ENCODE data around the gene FBXL13. TPM values are rescaled to one million over a fixed set of nuclear protein-coding genes. Genes with fewer than 3 reads are reported as not detected.
"Not testable (repeated sequence)": the region's sequence is repeated elsewhere in the genome, so short reads cannot be mapped to it uniquely, and the experiment has no call there.

The FBXL13 gene
- total RNA-seq, 1 donor from 2014 or later = 4.0 TPM

DNA sequence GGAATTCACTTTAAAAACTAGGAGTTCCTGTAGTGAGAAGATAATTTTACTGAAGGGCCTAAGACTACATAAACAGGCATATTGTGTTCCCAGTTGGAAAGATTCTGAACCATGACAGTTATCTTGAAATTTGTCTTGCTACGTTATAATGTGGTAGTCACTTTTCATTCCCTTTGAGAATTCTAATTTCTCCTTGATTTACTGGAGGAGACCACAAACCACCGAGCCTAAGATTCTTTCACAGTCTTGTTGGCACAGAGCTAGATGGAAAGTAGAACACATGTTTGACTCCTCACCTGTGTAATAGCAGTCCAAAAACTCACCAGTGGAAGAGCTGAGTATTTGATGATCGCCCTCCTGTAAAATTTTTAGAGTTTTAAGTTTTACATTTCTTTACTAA, 5.2 kb upstream of the FBXL13 start:
- no peak for DNase-seq (ENCODE audit: low spot score)

- not testable (repeated sequence) for DNase-seq (ENCODE audit: low spot score)
These were observed 3.6 kb upstream of the FBXL13 start for GRCh38 chr7:103078226-103078625.

DNA sequence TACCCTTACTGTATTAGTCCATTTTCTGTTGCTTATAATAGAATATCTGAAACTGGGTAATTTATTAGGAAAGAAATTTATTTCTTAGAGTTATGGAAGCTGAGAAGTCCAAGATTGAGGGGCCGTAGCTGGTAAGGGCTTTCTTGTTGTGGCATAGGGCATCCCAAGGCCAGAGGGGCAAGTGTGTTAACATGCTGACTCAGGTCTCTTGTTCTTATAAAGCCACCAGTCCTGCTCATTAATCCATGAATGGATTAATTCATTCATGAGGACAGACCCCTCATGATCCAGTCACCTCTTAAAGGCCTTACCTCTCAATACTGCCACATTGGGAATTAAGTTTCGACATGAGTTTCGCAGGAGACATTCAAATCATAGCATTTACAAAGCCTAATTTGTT, 2.7 kb upstream of the FBXL13 start:
- no peak for DNase-seq (ENCODE audit: low spot score)

GRCh38 chr7:103076764-103077163, 2.2 kb upstream of the FBXL13 start:
- no peak for DNase-seq (ENCODE audit: low spot score)

- peak; percentile 69 for DNase-seq (ENCODE audit: low spot score)
These were observed 832 bp upstream of the FBXL13 start for GRCh38 chr7:103075337-103075918.

DNA sequence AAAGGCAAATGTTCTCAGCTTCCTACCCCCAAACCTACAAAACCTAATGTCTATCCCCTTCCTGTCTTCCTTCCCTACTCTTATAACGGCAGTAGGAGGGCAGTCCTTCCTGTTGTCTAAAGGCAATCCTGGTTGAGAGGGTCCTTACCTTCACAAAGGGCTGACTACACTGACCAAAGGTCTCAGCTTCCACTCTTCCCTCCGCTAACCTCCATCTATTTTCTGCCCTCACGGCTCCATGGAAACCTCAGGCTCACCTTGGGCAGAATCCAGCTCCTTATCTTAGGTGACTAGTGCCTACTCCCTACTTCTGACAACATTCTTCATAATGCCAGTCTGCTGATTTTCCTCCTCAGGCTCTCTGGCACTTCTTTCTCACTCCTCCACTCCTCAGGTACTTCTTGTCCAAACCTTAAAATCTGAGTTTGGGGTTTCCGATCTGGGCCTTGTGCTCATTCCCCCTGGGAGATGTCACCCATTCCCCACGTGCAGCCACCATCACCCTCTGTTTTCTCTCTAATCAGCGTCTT, 542 bp downstream of the FBXL13 start:
- DNase-seq (ENCODE audit: low spot score) = no peak

DNA sequence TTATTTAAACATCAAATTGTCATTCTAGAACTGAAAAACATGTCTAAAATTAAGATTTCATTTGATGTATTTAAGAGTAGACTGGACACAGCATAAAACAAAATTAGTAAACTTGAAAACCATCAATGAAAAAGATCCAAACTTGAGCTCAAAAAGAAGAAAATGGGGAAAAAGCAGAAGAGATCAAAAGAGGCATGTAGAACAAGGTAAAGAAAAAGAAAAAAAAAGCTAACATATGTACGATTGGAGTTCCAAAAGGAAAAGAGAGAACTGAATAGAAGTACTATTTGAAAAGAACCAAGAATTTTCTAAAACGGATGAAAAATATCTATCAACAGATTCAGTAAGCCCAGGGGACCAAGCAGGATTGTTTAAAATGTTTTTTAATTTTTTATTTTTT, 3.6 kb downstream of the FBXL13 start:
- no peak for DNase-seq (ENCODE audit: low spot score)

- DNase-seq (ENCODE audit: low spot score) = no peak
These were observed 5.9 kb downstream of the FBXL13 start for GRCh38 chr7:103068414-103069403.

DNA sequence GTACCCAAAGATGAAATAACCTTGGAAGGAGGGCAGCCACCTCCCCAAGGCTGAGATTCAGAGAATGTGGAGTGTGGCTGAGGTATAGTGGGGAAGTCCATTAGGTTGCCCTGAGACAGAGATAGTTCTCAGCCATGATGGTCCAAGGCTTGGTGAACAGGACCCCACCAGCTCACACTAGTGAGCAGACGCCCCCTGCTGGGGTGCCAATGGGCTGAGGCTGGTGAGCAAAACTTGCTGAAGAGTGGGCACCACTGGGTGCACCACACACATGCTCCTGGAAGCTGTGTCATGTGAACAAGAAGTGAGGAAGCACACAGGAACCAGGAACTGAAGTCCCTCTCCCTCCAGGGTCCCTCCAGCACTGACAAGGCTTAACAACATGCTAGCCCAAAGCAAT, 8.9 kb downstream of the FBXL13 start:
- no peak for DNase-seq (ENCODE audit: low spot score)

DNA sequence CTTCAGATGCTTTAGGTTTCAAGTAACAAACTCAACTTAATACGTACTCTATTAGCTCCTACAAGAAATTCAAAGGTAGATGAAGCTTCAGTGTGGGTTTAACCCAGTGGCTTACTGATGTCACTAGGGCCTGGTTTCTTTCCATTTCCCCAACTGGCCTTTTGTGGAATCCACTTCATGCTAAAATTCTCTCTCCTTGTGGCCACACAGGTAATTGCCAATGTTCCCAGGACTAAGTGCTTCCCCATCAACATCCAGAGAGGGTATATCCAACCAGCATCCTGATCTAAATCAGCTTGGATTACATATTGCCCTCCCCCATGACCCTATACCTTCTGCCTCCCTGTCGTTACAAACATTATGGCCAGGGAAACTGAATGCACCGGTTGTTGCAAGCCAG, 10.7 kb downstream of the FBXL13 start:
- DNase-seq (ENCODE audit: low spot score) = no peak

- no peak for DNase-seq (ENCODE audit: low spot score)
These were observed 15.1 kb downstream of the FBXL13 start for GRCh38 chr7:103059471-103059870.

DNA sequence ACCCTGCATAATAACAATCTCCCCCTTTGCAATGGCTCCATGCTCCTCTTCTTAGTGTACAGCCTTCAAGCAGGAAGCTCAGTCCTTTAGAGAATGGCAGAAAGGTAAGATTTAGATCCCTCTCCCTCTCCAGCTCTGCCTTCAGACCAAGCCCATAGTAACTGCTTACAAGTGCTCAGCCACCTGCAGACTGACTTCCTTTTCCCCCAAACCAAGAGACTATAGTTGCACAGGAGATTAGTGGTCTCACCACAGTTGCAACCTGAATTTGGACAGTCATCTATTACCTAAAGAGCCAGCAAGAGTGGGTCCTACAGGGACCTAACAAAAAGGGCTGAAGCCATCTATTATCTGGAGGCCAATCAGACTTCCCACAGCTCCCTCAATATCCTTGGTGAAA, 16.5 kb downstream of the FBXL13 start:
- DNase-seq (ENCODE audit: low spot score) = no peak

DNA sequence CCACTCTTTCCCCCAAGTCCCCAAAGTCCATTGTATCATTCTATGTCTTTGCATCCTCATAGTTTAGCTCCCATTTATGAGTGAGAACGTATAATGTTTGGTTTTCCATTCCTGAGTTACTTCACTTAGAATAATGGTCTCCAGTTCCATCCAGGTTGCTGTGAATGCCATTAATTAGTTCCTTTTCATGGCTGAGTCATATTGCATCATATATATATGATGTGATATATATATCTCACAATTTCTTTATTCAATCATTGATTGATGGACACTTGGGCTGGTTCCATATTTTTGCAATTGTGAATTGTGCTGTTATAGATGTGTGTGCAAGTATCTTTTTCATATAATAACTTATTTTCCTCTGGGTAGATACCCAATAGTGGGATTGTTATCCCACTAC, 18.6 kb downstream of the FBXL13 start:
- not testable (repeated sequence) for DNase-seq (ENCODE audit: low spot score)

GRCh38 chr7:103051519-103051918, 23.1 kb downstream of the FBXL13 start:
- DNase-seq (ENCODE audit: low spot score) = no peak

DNA sequence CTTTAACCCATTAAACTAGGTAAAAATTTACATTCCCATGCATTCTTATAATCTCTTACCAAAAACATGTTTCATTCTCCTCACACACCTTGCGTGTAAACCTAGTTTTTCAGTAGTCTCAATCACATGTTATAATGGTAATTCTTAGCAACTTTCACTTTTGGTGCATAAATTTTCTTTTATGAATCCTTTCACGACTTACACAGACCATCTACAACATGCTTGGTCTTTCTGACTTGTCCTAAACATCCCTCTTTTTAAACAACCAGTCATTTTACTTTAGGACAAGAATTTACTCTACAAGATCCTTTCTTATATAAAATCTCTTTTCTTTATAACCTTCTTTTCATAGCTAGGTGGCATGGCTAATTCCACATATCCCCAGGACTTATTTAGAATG, 25.8 kb downstream of the FBXL13 start:
- DNase-seq (ENCODE audit: low spot score) = no peak

- DNase-seq (ENCODE audit: low spot score) = not testable (repeated sequence)
These were observed 32.8 kb downstream of the FBXL13 start for GRCh38 chr7:103041815-103042214.

DNA sequence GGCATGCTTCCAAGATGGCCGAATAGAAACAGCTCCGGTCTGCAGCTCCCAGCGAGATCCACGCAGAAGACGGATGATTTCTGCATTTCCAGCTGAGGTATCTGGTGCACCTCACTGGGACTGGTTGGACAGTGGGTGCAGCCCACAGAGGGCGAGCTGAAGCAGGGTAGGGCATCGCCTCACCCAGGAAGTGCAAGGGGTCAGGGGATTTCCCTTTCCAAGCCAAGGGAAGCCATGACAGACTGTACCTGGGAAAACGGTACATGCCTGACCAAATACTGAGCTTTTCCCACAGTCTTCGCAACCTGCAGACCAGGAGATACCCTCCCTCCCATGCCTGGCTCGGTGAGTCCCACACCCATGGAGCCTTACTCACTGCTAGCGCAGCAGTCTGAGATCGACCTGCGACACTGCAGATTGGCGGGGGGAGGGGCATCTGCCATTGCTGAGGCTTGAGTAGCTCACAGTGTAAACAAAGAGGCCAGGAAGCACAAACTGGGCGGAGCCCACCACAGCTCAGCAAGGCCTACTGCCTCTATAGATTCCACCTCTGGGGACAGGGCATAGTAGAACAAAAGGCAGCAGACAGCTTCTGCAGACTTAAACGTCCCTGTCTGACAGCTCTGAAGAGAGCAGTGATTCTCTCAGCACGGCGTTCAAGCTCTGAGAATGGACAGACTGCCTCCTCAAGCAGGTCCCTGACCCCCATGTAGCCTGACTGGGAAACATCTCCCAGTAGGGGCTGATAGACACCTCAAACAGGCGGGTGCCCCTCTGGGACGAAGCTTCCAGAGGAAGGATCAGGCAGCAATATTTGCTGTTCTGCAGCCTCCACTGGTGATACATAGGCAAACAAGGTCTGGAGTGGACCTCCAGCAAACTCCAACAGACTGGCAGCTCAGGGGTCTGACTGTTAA, 36.5 kb downstream of the FBXL13 start:
- peak; percentile 68 for DNase-seq (ENCODE audit: low spot score)

DNA sequence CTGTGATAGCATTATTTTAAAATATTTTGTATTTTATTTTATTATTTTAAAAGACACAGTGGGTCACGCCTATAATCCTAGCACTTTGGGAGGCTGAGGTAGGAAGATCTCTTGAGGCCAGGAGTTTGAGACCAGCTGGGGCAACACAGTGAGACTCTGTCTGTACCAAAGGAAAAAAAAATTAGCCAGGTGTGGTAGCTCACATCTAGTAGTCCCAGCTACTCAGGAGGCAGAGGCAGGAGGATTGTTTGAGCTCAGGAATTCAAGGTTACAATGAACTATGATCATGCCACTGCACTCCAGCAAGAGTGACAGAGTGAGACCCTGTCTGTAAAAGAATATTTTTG, 37.1 kb downstream of the FBXL13 start:
- DNase-seq (ENCODE audit: low spot score) = no peak

DNA sequence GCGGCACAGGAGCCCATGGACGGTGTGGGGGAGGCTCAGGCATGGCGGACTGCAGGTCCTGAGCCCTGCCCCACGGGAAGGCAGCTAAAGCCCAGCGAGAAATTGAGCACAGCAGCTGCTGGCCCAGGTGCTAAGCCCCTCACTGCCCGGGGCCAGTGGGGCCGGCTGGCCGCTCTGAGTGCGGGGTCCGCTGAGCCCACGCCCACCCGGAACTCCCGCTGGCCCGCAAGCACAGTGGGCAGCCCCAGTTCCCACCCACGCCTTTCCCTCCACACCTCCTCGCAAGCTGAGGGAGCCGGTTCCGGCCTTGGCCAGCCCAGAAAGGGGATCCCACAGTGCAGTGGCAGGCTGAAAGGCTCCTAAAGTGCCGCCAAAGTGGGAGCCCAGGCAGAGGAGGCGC, 40.3 kb downstream of the FBXL13 start:
- not testable (repeated sequence) for DNase-seq (ENCODE audit: low spot score)

DNA sequence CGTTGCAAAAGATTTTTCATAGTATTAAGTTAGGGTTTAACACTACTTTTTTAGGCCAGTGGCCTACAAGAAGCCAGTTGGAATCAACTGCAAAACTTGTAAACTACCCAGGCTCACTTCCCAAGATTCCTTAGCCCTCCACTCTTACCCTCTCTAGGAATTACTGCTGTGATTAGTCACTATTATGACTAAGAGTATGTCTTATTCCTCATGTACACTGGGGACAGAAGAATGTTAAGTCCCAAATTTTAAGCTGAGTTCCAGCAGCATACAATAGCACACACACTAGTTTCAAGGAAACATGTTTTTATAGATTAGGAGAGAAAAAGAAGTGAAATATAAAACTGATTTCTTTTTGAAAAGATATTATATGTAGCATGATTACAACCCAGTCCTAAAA, 42.8 kb downstream of the FBXL13 start:
- no peak for DNase-seq (ENCODE audit: low spot score)

GRCh38 chr7:103031024-103031423, 43.6 kb downstream of the FBXL13 start:
- no peak for DNase-seq (ENCODE audit: low spot score)

DNA sequence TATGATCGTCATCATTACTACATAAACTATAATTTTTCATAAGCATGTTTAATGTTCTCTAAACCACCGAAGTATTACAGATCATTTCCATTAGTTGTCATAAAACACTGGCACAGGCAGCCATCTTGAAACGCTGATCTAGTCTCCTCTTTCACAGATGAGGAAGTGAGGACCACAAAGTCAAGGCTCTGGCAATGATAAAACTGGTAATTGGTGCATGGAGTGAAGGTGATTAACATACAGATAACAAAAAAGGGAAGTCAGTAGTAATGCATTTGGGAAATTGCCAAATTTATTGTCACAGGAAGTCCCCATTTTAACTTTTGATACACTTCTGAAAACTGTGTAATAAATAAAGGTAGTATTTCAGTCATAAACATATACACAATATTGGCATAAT, 49.3 kb downstream of the FBXL13 start:
- no peak for DNase-seq (ENCODE audit: low spot score)

Data from ureter (tissue), 1 donor.